Keratinocyte (primary cell): Measurements from ENCODE around the gene MELK. TPM values are rescaled to one million over a fixed set of nuclear protein-coding genes. Genes with fewer than 3 reads are reported as not detected.

Source experiments
- DNase-seq: peaks from one replicate; pipeline ENCODE4 v3.0.0-alpha.2; 2011; ENCODE audit warnings: low read depth, missing footprints, low spot score
- FAIRE-seq: peaks from 2 replicates; lab custom pipeline; 2011; peaks lifted over from hg19 to GRCh38; lab: Jason Lieb, UNC
- H2AFZ ChIP-seq: 2 replicates; pipeline ENCODE4 v1.6.0; 2012; ENCODE audit warnings: low read length, control low read depth, inconsistent platforms; ENCODE audit not compliant: control insufficient read depth
- H3K27ac ChIP-seq: 2 replicates; pipeline ENCODE4 v1.5.1; 2011; ENCODE audit warnings: low read length; ENCODE audit not compliant: control insufficient read depth, insufficient read depth
- H3K27me3 ChIP-seq: 3 replicates; pipeline ENCODE4 v1.6.0; 2011; ENCODE audit warnings: low read length; ENCODE audit not compliant: control insufficient read depth, insufficient read depth; ENCODE audit errors: extremely low read depth
- H3K36me3 ChIP-seq, 2 experiments: 2 replicates in 1 of 2; 3 replicates in 1 of 2; pipeline ENCODE4 v1.5.1; 2011; ENCODE audit warnings: low read length in 2 of 2, mild to moderate bottlenecking in 1 of 2; ENCODE audit not compliant: control insufficient read depth in 2 of 2, insufficient read depth in 2 of 2; ENCODE audit errors: extremely low read depth in 1 of 2
- H3K4me1 ChIP-seq: 3 replicates; pipeline ENCODE4 v1.5.1; 2011; ENCODE audit warnings: low read length; ENCODE audit not compliant: control insufficient read depth, insufficient read depth; ENCODE audit errors: extremely low read depth
- H3K4me2 ChIP-seq: 3 replicates; pipeline ENCODE4 v1.6.0; 2011; ENCODE audit warnings: low read depth, low read length; ENCODE audit not compliant: control insufficient read depth, insufficient read depth; ENCODE audit errors: extremely low read depth
- H3K4me3 ChIP-seq, 3 experiments: fragments of 200-600 bp in 1 of 3; sonication (generic) in 1 of 3; 2 replicates in 2 of 3; 3 replicates in 1 of 3; pipeline ENCODE4 v1.5.1; 2011 to 2016; ENCODE audit warnings: low read length in 3 of 3, mild to moderate bottlenecking in 3 of 3, control low read depth in 2 of 3, inconsistent platforms in 1 of 3, low read depth in 1 of 3, mixed read lengths in 1 of 3, mixed run types in 1 of 3, moderate library complexity in 1 of 3; ENCODE audit not compliant: control insufficient read depth in 2 of 3, insufficient read depth in 2 of 3; ENCODE audit errors: extremely low read depth in 1 of 3
- H3K79me2 ChIP-seq: 2 replicates; pipeline ENCODE4 v1.6.0; 2012; ENCODE audit warnings: low read length; ENCODE audit not compliant: control insufficient read depth, insufficient read depth
- H3K9ac ChIP-seq: 3 replicates; pipeline ENCODE4 v1.6.0; 2011; ENCODE audit warnings: low read length; ENCODE audit not compliant: control insufficient read depth, insufficient read depth; ENCODE audit errors: extremely low read depth
- H3K9me1 ChIP-seq: 3 replicates; pipeline ENCODE4 v1.6.0; 2011; ENCODE audit warnings: low read length; ENCODE audit not compliant: control insufficient read depth, insufficient read depth; ENCODE audit errors: extremely low read depth
- H3K9me3 ChIP-seq: 2 replicates; pipeline ENCODE4 v1.5.1; 2012; ENCODE audit warnings: low read depth, low read length; ENCODE audit not compliant: control insufficient read depth
- H4K20me1 ChIP-seq: 3 replicates; pipeline ENCODE4 v1.6.0; 2011; ENCODE audit warnings: low read length; ENCODE audit not compliant: control insufficient read depth, insufficient read depth; ENCODE audit errors: extremely low read depth
- CTCF ChIP-seq, 3 experiments: IDR thresholded peaks in 1 of 3; conservative IDR thresholded peaks in 1 of 3; optimal IDR thresholded peaks in 1 of 3; 2 replicates in 2 of 3; 3 replicates in 1 of 3; pipeline versions ENCODE3 to v1.5.1; 2011; ENCODE audit warnings: low read length in 3 of 3, mild to moderate bottlenecking in 3 of 3, moderate library complexity in 2 of 3, control low read depth in 1 of 3, inconsistent platforms in 1 of 3; ENCODE audit not compliant: insufficient read depth in 2 of 3; ENCODE audit errors: extremely low read depth in 1 of 3
- EZH2 ChIP-seq: IDR thresholded peaks from one replicate; pipeline ENCODE4 v1.6.1; 2012; ENCODE audit warnings: inconsistent platforms, mild to moderate bottlenecking, low read length, moderate library complexity
- dilution Hi-C: fragments of 300-500 bp; cut with MboI; formaldehyde crosslinking; loops from one replicate; pipeline ENCODE4 v1.7.0; 2020; ENCODE audit warnings: low sequenced_read_pairs; ENCODE audit not compliant: extremely low pct_ligation_motif_present
- polyA plus RNA-seq, 5 experiments: library from polyadenylated mRNA; depleted of rRNA in 3 of 5; stranded (reverse) in 3 of 5; stranded (forward) in 1 of 5; unstranded in 1 of 5; fragments of >200 nt; gene quantifications; 1 replicate in 1 of 5; 2 replicates in 3 of 5; 3 replicates in 1 of 5; pipeline versions ENCODE4 v1.2.1 to v1.2.3, GENCODE V29; 2011 to 2012; ENCODE audit warnings: missing spikeins in 2 of 5, low read depth in 1 of 5, low replicate concordance in 1 of 5

MELK gene
- polyA plus RNA-seq, 1 donor (not counting 4 experiments of a cell fraction or from before 2014, with no cell fraction given): 45.3 TPM

- no peaks in the 10 kb centered on the region for H3K27me3 ChIP-seq
- TF ChIP-seq EZH2 (no peak), CTCF (optimal IDR thresholded peaks at IDR 0.05 in 1 of 3, IDR thresholded peaks at IDR 0.05 in 1 of 3, conservative IDR thresholded peaks at IDR 0.05 in 1 of 3; ENCODE audit: extremely low read depth in 1 of 3, insufficient read depth in 2 of 3, low read length in 3 of 3) (no peak)
- no peak overlapping the region for H3K27ac ChIP-seq
- H3K9ac ChIP-seq: no peak overlapping the region
- no peak overlapping the region for H3K4me2 ChIP-seq
- H3K36me3 ChIP-seq: no peaks in the 10 kb centered on the region
- no peaks in the 10 kb centered on the region for H3K9me3 ChIP-seq
- no peak overlapping the region for H2AFZ ChIP-seq
- H3K79me2 ChIP-seq: no peaks in the 10 kb centered on the region
- dilution Hi-C loops: no loop called here
- FAIRE-seq (no peak), DNase-seq (no peak)
- H3K4me1 ChIP-seq: no peaks in the 10 kb centered on the region
- no peaks in the 10 kb centered on the region for H3K9me1 ChIP-seq
- no peak overlapping the region for H3K4me3 ChIP-seq
- H4K20me1 ChIP-seq: no peaks in the 10 kb centered on the region
Measured at GRCh38 chr9:36679710-36680109, 107.0 kb downstream of the MELK start.

DNA sequence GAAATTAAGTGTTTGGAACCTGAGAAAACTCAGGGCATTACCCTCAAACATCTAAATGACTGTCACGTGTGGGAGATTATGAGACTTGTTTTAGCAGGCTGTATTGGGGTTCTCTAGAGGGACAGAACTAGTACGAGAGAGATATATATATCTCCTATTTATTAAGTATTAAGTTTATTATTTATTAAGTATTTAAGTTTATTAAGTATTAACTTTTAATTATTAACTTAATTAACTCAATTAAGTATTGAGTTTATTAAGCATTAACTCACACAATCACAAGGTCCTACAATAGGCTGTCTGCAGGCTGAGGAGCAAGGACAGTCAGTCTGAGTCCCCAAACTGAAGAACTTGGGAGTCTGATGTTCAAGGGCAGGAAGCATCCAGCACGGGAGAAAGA lies 113.8 kb downstream of the MELK start:
- no peaks in the 10 kb centered on the region for H3K9me1 ChIP-seq
- H4K20me1 ChIP-seq: no peaks in the 10 kb centered on the region
- DNase-seq (no peak), FAIRE-seq (no peak)
- TF ChIP-seq CTCF (optimal IDR thresholded peaks at IDR 0.05 in 1 of 3, IDR thresholded peaks at IDR 0.05 in 1 of 3, conservative IDR thresholded peaks at IDR 0.05 in 1 of 3; ENCODE audit: extremely low read depth in 1 of 3, insufficient read depth in 2 of 3, low read length in 3 of 3) (no peak), EZH2 (no peak)
- H3K27me3 ChIP-seq: no peaks in the 10 kb centered on the region
- no peaks in the 10 kb centered on the region for H3K36me3 ChIP-seq
- H3K4me2 ChIP-seq: no peak overlapping the region
- H3K4me1 ChIP-seq: no peaks in the 10 kb centered on the region
- no peaks in the 10 kb centered on the region for H3K9me3 ChIP-seq
- H3K27ac ChIP-seq: no peak overlapping the region
- no peak overlapping the region for H2AFZ ChIP-seq
- H3K4me3 ChIP-seq: no peak overlapping the region
- dilution Hi-C loops: no loop called here
- no peaks in the 10 kb centered on the region for H3K79me2 ChIP-seq
- H3K9ac ChIP-seq: no peak overlapping the region
